ENCODE data around the gene RHBDL2. TPM values are rescaled to one million over a fixed set of nuclear protein-coding genes. Genes with fewer than 3 reads are reported as not detected.
"Not testable (repeated sequence)": the region's sequence is repeated elsewhere in the genome, so short reads cannot be mapped to it uniquely, and the experiment has no call there.

RHBDL2 gene
- total and polyA plus RNA-seq, 3 experiments from 2014 or later: not detected

DNA sequence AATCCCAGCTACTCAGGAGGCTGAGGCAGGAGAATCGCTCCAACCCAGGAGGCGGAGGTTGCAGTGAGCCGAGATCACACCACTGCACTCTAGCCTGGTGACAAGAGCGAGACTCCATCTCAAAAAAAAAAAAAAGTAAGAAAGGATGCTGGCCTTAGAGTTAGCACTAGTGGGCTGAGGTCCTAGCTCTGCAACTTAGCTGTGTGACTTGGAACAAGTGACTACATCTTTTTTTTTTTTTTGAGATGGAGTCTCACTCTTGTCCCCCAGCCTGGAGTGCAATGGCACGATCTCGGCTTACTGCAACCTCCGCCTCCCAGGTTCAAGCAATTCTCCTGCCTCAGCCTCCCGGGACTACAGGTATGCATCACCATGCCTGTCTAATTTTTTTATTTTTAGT, 26.7 kb downstream of the RHBDL2 start:
- H3K9me3 Mint-ChIP-seq; H3K36me3 Mint-ChIP-seq; CTCF ChIA-PET; H3K27ac ChIP-seq (ENCODE audit: low read depth, low read length); H3K27me3 ChIP-seq (ENCODE audit: insufficient read depth, low read length, poor library complexity, severe bottlenecking); DNase-seq; H3K27me3 Mint-ChIP-seq; H3K4me1 ChIP-seq (ENCODE audit: insufficient read depth, low read length); H3K4me1 Mint-ChIP-seq; H3K4me3 ChIP-seq (ENCODE audit: low read length); H3K27ac Mint-ChIP-seq; H3K4me3 Mint-ChIP-seq; H3K9me3 ChIP-seq (ENCODE audit: low read length); POLR2A ChIA-PET; H3K36me3 ChIP-seq (ENCODE audit: insufficient read depth, low read length): not testable (repeated sequence)

DNA sequence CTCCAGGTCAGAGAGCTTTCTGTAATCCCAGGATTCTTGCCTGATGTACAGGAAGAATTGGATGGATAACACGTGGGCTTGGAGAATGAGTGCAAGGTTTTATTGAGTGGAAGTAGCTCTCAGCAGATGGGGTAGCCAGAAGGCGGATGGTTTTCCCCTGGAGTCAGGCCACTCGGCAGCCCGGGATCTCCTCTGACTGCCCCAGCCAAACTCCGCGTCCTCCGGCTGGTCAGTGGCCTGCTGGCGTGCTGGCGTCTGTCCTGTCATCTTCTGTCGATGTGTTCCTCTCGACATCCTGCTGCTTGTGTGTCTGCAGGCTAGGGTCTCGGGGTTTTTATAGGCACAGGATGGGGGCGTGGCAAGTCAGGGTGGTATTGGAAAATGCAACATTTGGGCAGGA, 32.8 kb downstream of the RHBDL2 start:
- Mint-ChIP-seq H3K27ac (no peak overlapping the region), H3K4me1 (no peaks in the 10 kb centered on the region), H3K4me3 (no peak overlapping the region), H3K9me3 (peaks cover 0 to 9% (median 5%) of the 10 kb centered on the region in 5 donors), H3K27me3 (no peaks in the 10 kb centered on the region), H3K36me3 (peaks cover 0 to 4% (median 0%) of the 10 kb centered on the region in 3 donors)
- Histone ChIP-seq H3K4me3 (ENCODE audit: low read length) (no peak overlapping the region), H3K27me3 (ENCODE audit: insufficient read depth, low read length, poor library complexity, severe bottlenecking) (no peaks in the 10 kb centered on the region), H3K4me1 (ENCODE audit: insufficient read depth, low read length) (no peaks in the 10 kb centered on the region), H3K27ac (ENCODE audit: low read depth, low read length) (no peak overlapping the region), H3K9me3 (ENCODE audit: low read length) (no peaks in the 10 kb centered on the region), H3K36me3 (ENCODE audit: insufficient read depth, low read length) (no peaks in the 10 kb centered on the region)
- POLR2A ChIA-PET: no interaction called here
- CTCF ChIA-PET: no interaction called here
- no peak for DNase-seq

DNA sequence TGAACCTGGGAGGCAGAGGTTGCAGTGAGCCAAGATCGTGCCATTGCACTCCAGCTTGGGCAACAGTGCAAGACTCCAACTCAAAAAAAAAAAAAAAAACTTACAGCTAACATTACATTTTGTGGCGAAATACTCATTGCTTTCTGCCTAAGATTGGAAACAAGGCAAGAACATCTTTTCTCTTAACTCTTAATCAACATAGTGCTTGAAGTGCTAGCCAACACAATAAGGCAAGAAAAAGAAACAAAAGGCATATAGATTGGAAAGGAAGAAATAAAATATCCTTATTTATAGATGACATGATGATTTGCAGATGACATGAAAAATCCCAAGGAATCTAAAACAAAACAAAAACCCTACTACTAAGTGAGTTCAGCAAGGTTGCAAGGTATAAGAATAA, 35.6 kb downstream of the RHBDL2 start:
- ChIA-PET POLR2A (no interaction called here), CTCF (no interaction called here)
- Mint-ChIP-seq H3K4me3 (no peak overlapping the region), H3K27me3 (no peaks in the 10 kb centered on the region), H3K4me1 (no peaks in the 10 kb centered on the region), H3K9me3 (peaks cover 0 to 9% (median 5%) of the 10 kb centered on the region in 5 donors), H3K36me3 (peaks cover 0 to 4% (median 0%) of the 10 kb centered on the region in 3 donors), H3K27ac (peak overlapping the region in 1 of 8 donors; percentile 50)
- no peaks in the 10 kb centered on the region for H3K27me3 ChIP-seq (ENCODE audit: insufficient read depth, low read length, poor library complexity, severe bottlenecking)
- no peaks in the 10 kb centered on the region for H3K36me3 ChIP-seq (ENCODE audit: insufficient read depth, low read length)
- H3K9me3 ChIP-seq (ENCODE audit: low read length): no peaks in the 10 kb centered on the region
- no peaks in the 10 kb centered on the region for H3K4me1 ChIP-seq (ENCODE audit: insufficient read depth, low read length)
- H3K27ac ChIP-seq (ENCODE audit: low read depth, low read length): no peak overlapping the region
- H3K4me3 ChIP-seq (ENCODE audit: low read length): no peak overlapping the region
- no peak for DNase-seq

- Mint-ChIP-seq H3K36me3 (peaks cover 0 to 2% (median 0%) of the 10 kb centered on the region in 3 donors), H3K9me3 (no peaks in the 10 kb centered on the region), H3K27me3 (no peaks in the 10 kb centered on the region), H3K4me3 (no peak overlapping the region), H3K4me1 (no peaks in the 10 kb centered on the region), H3K27ac (no peak overlapping the region)
- no peak for DNase-seq
- H3K27me3 ChIP-seq (ENCODE audit: insufficient read depth, low read length, poor library complexity, severe bottlenecking): no peaks in the 10 kb centered on the region
- ChIA-PET POLR2A (no interaction called here), CTCF (no interaction called here)
- H3K4me1 ChIP-seq (ENCODE audit: insufficient read depth, low read length): no peaks in the 10 kb centered on the region
- no peaks in the 10 kb centered on the region for H3K36me3 ChIP-seq (ENCODE audit: insufficient read depth, low read length)
- no peaks in the 10 kb centered on the region for H3K9me3 ChIP-seq (ENCODE audit: low read length)
- H3K27ac ChIP-seq (ENCODE audit: low read depth, low read length): no peak overlapping the region
- H3K4me3 ChIP-seq (ENCODE audit: low read length): no peak overlapping the region
These were observed 42.1 kb downstream of the RHBDL2 start for GRCh38 chr1:38899560-38899959.

GRCh38 chr1:38898653-38899230, 42.9 kb downstream of the RHBDL2 start:
- Histone ChIP-seq H3K4me1 (ENCODE audit: insufficient read depth, low read length) (no peaks in the 10 kb centered on the region), H3K4me3 (ENCODE audit: low read length) (no peak overlapping the region), H3K27me3 (ENCODE audit: insufficient read depth, low read length, poor library complexity, severe bottlenecking) (no peaks in the 10 kb centered on the region), H3K9me3 (ENCODE audit: low read length) (no peaks in the 10 kb centered on the region), H3K27ac (ENCODE audit: low read depth, low read length) (no peak overlapping the region), H3K36me3 (ENCODE audit: insufficient read depth, low read length) (no peaks in the 10 kb centered on the region)
- no peak for DNase-seq
- ChIA-PET POLR2A (no interaction called here), CTCF (no interaction called here)
- H3K4me3 Mint-ChIP-seq: no peak overlapping the region
- H3K4me1 Mint-ChIP-seq: no peaks in the 10 kb centered on the region
- H3K27ac Mint-ChIP-seq: no peak overlapping the region
- H3K27me3 Mint-ChIP-seq: no peaks in the 10 kb centered on the region
- H3K9me3 Mint-ChIP-seq: no peaks in the 10 kb centered on the region
- peaks cover 0 to 2% (median 0%) of the 10 kb centered on the region in 3 donors for H3K36me3 Mint-ChIP-seq

DNA sequence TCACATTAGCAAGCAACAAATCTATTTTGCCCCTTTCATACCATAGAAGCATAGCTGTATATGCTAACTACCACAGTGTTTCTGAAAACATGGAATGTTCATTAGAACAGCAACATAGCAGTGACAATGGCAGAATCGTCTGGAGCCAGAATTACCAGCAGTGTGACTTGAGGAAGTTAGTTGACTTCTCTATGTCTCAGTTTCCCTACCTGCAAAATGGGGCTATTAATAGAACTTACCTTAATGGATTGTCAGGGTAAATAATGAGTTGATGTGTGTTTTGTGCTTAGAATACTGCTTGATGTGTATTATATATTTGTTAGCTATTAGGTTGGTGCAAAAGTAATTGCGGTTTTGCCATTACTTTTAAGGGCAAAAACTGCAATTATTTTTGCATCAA, 45.5 kb downstream of the RHBDL2 start:
- H3K4me3 Mint-ChIP-seq: no peak overlapping the region
- H3K36me3 Mint-ChIP-seq: peaks cover 0 to 2% (median 0%) of the 10 kb centered on the region in 3 donors
- no peak overlapping the region for H3K4me3 ChIP-seq (ENCODE audit: low read length)
- no peak overlapping the region for H3K27ac Mint-ChIP-seq
- no peaks in the 10 kb centered on the region for H3K9me3 ChIP-seq (ENCODE audit: low read length)
- ChIA-PET CTCF (interaction anchor here (1.2 kb wide), 1 partner anchor 15 kb away, joined by 3 read pairs; the partner anchor contains the start of gene GJA9), POLR2A (no interaction called here)
- no peaks in the 10 kb centered on the region for H3K27me3 ChIP-seq (ENCODE audit: insufficient read depth, low read length, poor library complexity, severe bottlenecking)
- no peak overlapping the region for H3K27ac ChIP-seq (ENCODE audit: low read depth, low read length)
- H3K4me1 ChIP-seq (ENCODE audit: insufficient read depth, low read length): no peaks in the 10 kb centered on the region
- H3K27me3 Mint-ChIP-seq: peaks cover 0 to 3% of the 10 kb centered on the region in 2 donors
- no peaks in the 10 kb centered on the region for H3K4me1 Mint-ChIP-seq
- H3K9me3 Mint-ChIP-seq: no peaks in the 10 kb centered on the region
- no peaks in the 10 kb centered on the region for H3K36me3 ChIP-seq (ENCODE audit: insufficient read depth, low read length)
- no peak for DNase-seq

DNA sequence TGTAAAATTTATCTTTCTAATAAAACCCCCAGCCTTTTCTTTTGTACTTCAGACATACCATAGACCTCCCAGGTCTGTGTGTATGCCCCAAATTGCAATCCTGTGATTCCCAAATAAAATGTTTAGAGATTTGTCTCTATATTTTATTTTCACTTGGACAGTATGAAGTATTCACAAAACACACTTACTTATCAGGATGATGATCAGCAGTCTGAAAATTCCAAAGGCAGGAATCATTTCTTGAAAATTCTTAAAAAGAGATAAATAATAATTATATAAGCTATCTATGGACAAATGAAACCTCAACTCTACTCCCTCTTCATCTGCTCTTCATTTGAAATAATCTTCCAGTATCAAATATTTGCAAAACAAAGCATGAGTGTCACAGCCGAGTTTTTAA, 48.7 kb downstream of the RHBDL2 start:
- H3K9me3 Mint-ChIP-seq: no peaks in the 10 kb centered on the region
- POLR2A ChIA-PET: no interaction called here
- Histone ChIP-seq H3K27me3 (ENCODE audit: insufficient read depth, low read length, poor library complexity, severe bottlenecking) (no peaks in the 10 kb centered on the region), H3K27ac (ENCODE audit: low read depth, low read length) (no peak overlapping the region), H3K9me3 (ENCODE audit: low read length) (no peaks in the 10 kb centered on the region), H3K36me3 (ENCODE audit: insufficient read depth, low read length) (no peaks in the 10 kb centered on the region), H3K4me1 (ENCODE audit: insufficient read depth, low read length) (no peaks in the 10 kb centered on the region), H3K4me3 (ENCODE audit: low read length) (no peak overlapping the region)
- no peak for DNase-seq
- H3K27ac Mint-ChIP-seq: no peak overlapping the region
- H3K27me3 Mint-ChIP-seq: peaks cover 0 to 3% of the 10 kb centered on the region in 2 donors
- H3K4me1 Mint-ChIP-seq: no peaks in the 10 kb centered on the region
- H3K36me3 Mint-ChIP-seq: peaks cover 0 to 2% (median 0%) of the 10 kb centered on the region in 3 donors
- no peak overlapping the region for H3K4me3 Mint-ChIP-seq
- CTCF ChIA-PET: interaction anchor here (1.2 kb wide), 1 partner anchor 200 kb away, joined by 4 read pairs; no protein-coding TSS in a partner anchor

DNA sequence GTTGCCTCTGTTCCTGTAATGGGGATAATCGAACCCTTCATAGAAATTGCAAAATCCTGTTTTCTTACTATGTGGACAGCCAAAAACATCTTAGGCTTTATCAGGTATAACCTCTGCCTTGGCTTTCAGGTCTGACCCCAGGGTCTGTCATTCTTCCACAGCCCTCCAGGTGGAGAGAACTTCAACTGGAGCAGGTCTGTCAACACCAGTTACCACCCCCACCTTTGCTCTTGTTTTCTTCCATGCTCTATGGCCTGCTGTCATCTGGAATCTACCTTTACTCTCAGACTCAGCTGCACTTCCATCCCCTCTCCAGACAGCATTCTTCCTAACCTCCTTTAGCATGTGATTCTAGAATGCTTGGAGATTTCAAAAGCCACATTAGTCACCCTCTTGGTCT, 49.9 kb downstream of the RHBDL2 start:
- Mint-ChIP-seq H3K27ac (peak overlapping the region in 3 of 8 donors; percentile 43 to 86 (median 62)), H3K9me3 (no peaks in the 10 kb centered on the region), H3K36me3 (no peaks in the 10 kb centered on the region), H3K4me1 (no peaks in the 10 kb centered on the region), H3K27me3 (peaks cover 0 to 3% of the 10 kb centered on the region in 2 donors), H3K4me3 (no peak overlapping the region)
- POLR2A ChIA-PET: no interaction called here
- Histone ChIP-seq H3K27me3 (ENCODE audit: insufficient read depth, low read length, poor library complexity, severe bottlenecking) (no peaks in the 10 kb centered on the region), H3K27ac (ENCODE audit: low read depth, low read length) (no peak overlapping the region), H3K4me3 (ENCODE audit: low read length) (no peak overlapping the region), H3K4me1 (ENCODE audit: insufficient read depth, low read length) (no peaks in the 10 kb centered on the region), H3K9me3 (ENCODE audit: low read length) (no peaks in the 10 kb centered on the region), H3K36me3 (ENCODE audit: insufficient read depth, low read length) (no peaks in the 10 kb centered on the region)
- peak in 1 of 5 donors; percentile 2 for DNase-seq
- CTCF ChIA-PET: interaction anchor here (1.0 to 1.2 kb wide), 2 partner anchors 201 to 206 kb away, joined by 3 to 4 read pairs; no protein-coding TSS in a partner anchor
